Measurements from ENCODE around the gene DGKZ.

DGKZ gene

GRCh38 chr11:46383404-46383758 is 36.1 kb downstream of the DGKZ start:
- no peak for DNase-seq

- no peak for DNase-seq
Observed at GRCh38 chr11:46383974-46384701, 36.9 kb downstream of the DGKZ start.

DNA sequence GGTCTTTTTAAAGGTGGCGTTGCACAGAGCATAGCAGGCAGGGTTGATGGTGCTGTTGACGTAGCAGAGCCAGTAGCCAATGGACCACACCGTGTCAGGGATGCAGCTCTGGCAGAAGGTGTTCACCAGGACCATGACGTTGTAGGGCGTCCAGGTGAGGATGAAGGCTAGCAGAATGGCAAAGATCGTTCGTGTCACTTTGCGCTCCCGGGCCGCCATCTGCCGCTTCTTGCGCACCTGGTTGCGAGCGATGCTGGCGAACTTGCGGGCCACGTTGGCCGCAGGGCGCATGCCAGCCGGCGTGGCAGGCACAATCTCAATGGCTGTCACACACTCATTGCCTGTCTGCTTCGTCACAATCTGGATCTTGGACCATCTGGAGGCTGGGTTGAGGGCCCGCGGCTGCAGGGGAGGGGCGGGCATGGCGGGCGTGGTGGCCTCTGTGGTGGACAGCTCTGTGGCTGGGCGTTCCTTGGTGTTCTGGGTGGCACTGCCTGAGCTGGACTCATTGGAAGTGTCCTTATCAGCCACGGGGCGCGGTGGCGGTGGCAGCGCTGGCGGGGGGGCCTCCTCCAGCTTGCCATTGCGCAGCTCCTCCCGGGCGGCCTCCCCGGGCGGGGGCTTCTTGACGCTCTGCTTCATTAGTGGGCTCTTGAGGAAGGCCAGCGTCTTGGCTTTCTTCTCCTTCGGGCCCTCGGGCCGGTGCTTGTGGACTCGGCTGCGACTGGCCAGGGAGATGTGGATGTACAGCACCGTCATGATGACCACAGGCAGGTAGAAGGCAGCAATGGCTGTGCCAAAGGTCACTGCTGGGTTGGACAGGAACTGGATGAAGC is 38.1 kb downstream of the DGKZ start:
- DNase-seq = no peak

GRCh38 chr11:46386005-46386578 is 38.8 kb downstream of the DGKZ start:
- no peak for DNase-seq

- no peak for DNase-seq
Observed at GRCh38 chr11:46386674-46387073, 39.4 kb downstream of the DGKZ start.

- DNase-seq = no peak
Observed at GRCh38 chr11:46387456-46387855, 40.2 kb downstream of the DGKZ start.

GRCh38 chr11:46387919-46388618 is 40.8 kb downstream of the DGKZ start:
- DNase-seq = no peak

DNA sequence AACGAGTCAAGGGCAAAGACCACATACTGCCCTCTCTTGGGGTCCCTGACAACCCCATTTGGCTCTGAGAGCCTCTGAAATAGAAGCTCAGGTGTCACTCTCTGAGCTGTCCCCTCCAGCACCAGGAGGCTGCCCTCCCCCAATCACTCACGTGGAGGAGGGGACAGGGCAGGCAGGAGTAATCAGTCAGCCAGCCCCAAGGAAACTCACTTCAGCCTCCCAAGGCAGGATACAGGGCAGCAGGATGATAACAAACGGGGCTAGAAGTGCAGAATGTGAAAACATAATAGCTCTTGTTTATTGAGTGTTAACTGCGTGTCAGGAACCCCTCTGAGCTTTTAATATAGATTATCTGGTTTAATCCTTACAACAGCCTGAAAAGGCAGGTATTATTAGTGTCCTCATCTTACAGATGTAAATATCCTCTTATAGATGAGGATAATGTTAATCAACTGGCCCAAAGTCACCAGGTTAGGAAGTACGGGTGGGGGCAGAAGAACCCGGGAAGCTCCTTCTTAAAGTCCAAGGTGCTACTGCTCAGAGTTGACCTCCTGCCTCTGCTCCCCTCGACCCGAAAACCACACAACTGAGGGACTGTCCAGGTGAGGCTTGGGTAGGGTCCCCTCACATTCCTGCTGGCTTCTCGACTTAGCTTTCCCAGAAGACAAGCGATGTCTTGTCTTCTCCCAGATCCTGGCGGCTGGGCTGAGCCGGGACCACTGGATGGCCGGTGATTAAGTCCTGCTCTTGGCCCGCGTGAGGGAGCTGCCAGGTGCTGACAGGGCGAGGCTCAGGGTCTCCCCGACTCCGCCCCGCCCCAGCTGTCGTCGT is 41.6 kb downstream of the DGKZ start:
- no peak for DNase-seq

DNA sequence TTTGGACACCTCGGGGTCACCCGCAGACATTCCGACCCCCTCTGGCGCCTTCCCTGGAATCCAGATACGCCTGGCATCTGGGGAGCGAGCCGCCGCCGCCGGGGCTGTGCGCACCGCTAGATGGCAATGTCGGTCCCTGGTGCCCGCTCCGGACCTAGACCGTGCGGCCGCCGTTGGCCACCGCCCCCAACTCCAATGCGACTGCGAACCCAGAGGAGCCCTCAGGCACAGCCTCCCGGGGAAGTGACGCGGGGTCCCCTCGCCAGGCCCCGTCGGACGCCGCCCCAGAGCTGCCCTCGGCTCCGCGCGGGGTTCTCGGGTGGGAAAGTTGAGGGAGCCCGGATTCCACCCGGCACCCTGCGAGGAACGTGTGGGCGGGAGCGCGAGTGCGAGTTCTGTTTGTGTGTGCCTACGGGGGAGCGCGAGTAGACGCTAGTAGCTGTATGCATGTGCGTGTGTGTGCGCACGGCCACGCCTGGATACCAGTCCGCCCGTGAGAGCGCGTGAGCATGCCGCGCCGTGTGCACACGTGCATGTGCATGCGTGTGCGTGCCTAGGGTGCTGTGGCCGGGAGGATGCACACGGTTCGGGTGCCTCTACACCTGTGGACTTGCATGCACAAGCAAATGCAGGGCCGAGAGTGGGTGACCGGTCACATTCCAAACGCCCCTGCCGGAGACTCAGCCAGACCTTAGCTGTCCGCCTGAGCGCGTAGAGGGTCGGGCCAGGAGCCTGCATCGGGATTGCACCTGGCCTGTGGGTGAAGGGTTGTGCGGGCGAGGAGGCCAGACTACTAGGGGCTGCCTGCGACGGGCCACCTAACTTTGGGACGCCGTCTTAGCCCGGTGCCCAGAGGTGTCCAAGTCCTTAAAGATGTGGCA is 42.4 kb downstream of the DGKZ start:
- peak; percentile 19 to 40 for DNase-seq

- DNase-seq = no peak
Observed at GRCh38 chr11:46390331-46391171, 43.3 kb downstream of the DGKZ start.

DNA sequence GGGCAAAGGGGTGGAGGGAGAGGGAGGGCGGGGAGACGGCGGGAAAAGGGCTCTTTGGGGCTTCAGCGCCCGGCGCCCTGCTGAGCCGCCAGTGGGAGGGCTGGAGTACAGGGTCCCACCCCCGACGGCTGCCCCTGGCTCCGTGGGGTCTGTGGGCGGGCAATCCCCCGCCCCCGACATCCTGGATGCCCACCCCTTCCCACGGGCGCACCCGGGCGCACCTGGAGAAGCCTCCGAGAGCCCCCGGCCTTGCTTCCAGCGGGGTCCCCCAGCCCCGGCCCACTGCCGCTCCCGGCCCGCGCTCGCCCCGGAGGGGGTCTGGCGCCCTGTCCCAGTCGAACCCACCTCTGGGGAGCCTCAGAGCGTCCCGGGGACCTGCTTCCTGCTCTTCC is 43.9 kb downstream of the DGKZ start:
- no peak for DNase-seq

GRCh38 chr11:46391578-46392420 is 44.5 kb downstream of the DGKZ start, which contains the start of gene CHRM4:
CHRM4 (minus strand) TSS chr11:46391776; CDS start chr11:46386557, 5,219 bp downstream.
- no peak for DNase-seq

GRCh38 chr11:46392421-46393230 is 45.4 kb downstream of the DGKZ start:
- peak; percentile 75 to 81 for DNase-seq

DNA sequence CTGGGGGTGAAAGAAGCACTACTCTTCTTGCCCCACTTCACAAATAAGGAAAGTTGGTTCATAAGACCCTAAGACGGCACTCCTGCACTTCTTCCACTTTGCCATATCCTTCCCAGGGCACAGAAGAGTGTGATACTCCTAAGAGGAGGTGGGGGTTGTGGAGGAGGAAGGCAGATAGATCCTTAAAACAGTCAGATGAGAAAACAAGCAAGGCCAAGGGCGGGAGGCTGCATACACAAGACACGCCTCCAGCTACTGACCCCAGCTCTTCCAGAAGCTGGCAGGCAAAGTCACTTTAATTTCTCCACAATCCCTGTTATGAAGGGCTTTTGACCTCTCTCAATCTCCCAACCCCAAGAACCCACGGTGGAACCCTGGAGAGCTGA is 46.0 kb downstream of the DGKZ start:
- no peak for DNase-seq

DNA sequence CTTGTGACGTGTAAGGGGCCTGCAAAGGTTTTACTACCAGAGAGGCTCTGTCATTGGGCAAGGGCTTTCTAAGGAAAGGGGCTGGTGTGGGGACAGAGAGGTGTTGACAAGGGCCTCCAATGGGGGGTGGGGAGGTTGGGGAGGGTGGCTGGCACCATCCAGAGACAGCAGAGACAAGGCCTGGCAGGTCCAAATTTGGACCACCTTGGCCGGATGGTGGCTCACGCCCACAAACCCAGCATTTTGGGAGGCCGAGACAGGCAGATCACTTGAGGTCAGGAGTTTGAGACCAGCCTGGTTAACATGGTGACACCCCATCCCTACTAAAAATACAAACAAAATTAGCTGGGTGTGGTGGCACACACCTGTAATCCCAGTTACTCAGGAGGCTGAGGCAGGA is 46.5 kb downstream of the DGKZ start:
- no peak for DNase-seq

DNA sequence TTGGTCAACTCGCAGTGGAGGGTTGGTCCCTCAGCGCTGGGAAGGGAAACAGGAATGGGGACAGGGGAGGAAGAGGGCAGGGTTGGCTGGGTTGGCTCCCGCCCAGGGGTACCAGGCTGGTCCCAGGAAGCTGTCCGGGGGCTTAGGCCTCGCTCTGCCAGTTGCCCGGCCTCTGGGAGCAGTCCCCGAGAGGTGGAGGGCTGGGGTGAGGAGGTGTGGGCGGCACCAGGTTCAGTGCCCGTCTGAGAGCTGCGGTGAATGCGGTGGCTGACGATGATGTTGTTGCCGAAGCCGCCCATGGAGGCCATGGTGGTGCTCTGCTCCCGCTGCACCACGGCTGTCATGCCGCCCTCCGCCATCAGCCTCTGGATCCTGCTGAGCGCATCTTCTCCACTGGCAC is 50.3 kb downstream of the DGKZ start:
- no peak for DNase-seq

DNA sequence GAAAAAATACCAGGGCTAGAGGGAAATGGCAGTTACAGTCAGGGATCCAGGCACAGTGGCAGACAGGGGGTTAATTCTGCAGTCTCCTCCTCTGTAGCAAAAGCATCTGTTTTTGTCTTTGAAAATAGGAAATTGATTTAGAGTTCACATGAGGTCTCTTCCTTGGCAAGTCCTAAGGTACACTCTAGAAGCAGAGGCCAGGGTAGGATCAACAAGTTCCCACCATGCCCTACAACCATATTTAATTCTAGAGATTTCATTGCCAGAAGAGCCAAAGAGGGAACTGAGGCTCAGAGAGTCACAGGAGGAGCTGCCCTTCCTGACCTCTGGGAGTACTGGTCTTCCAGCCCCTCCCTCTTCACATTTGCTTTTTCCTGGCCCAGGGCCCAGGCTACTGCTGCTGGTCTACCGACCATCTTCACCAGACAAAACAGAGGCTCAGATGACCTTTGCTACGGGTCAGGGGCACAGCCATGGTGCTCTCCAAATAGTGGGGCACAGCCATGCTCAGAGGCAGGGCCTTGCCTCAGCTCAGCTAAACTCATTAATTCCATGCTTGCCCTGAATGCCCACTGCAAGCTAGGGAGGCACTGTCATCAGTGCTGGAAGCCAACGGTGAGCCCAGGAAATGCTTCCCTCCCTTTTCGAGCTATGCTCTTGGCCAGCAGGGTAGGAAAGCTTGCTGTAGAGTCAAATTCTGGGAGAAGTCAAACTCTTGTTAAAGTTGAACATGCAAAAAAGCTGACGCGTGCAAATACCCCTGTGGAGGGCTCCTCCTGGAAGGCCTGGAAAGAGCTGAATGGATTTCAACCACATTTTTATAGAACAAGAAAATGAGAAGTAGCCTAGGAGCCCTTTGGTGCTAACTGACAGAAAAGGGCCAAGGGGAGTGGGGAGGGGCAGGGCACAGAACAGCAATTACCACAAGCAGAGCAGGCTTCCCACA is 56.0 kb downstream of the DGKZ start:
- no peak for DNase-seq
